GM12878 (cell line): ENCODE results near the gene ADAMTS4. TPM values are rescaled to one million over a fixed set of nuclear protein-coding genes. Genes with fewer than 3 reads are reported as not detected.

Experiments used
- ATAC-seq: fragments of 200-7000 bp; cut with Tn5 transposase; 3 replicates; pipeline ENCODE4 v1.9.1; 2020; ENCODE audit warnings: mild to moderate bottlenecking, moderate library complexity
- BruUV-seq: library from RNA; stranded (reverse); fragments of 400-500 nt; replicated peaks from 2 replicates; lab custom pipeline; 2021; lab: Mats Ljungman, UMichigan
- CTCF ChIA-PET: fragments of 300-600 bp; sonication (Branson Sonifier 250); formaldehyde crosslinking; extraction: SDS; loops from one replicate; lab custom pipeline; 2021; ENCODE audit warnings: inconsistent platforms; lab: Yijun Ruan, JAX
- POLR2A ChIA-PET: fragments of 350-600 bp; formaldehyde crosslinking; extraction: SDS; loops from one replicate; lab custom pipeline; 2021; ENCODE audit warnings: inconsistent platforms; lab: Charles Lee
- RAD21 ChIA-PET: fragments of 300-600 bp; sonication (Branson Sonifier 250); formaldehyde crosslinking; loops from one replicate; lab custom pipeline; 2023; ENCODE audit warnings: antibody characterized with exemption; ENCODE audit not compliant: unreplicated experiment; lab: Charles Lee
- SMC1A ChIA-PET: fragments of 300-600 bp; sonication (Branson Sonifier 250); formaldehyde crosslinking; loops from one replicate; lab custom pipeline; 2023; ENCODE audit not compliant: unreplicated experiment, uncharacterized antibody; lab: Charles Lee
- DNase-seq: peaks from one replicate; pipeline ENCODE4 v3.0.0-alpha.2; 2011; ENCODE audit warnings: low read depth, low spot score
- FAIRE-seq: peaks from 3 replicates; lab custom pipeline; 2011; peaks lifted over from hg19 to GRCh38; lab: Jason Lieb, UNC
- H2AFZ ChIP-seq: 2 replicates; pipeline ENCODE4 v1.6.0; 2011; ENCODE audit warnings: low read depth, low read length, control low read depth; ENCODE audit not compliant: control insufficient read depth
- H3K27ac ChIP-seq: 2 replicates; pipeline ENCODE4 v1.5.1; 2011; ENCODE audit warnings: control low read depth; ENCODE audit not compliant: control insufficient read depth, insufficient read depth
- H3K27me3 ChIP-seq, 2 experiments: replicated peaks in 1 of 2; 2 replicates each; pipeline versions ENCODE4 v1.6.0 to v1.6.1; 2011; ENCODE audit warnings: low read length in 1 of 2; ENCODE audit not compliant: control insufficient read depth in 2 of 2, insufficient read depth in 2 of 2
- H3K36me3 ChIP-seq, 2 experiments: 2 replicates each; pipeline ENCODE4 v1.5.1; 2011; ENCODE audit warnings: low read length in 1 of 2; ENCODE audit not compliant: control insufficient read depth in 2 of 2, insufficient read depth in 2 of 2
- H3K4me1 ChIP-seq: 2 replicates; pipeline ENCODE4 v1.6.1; 2011; ENCODE audit warnings: mild to moderate bottlenecking, low read length, moderate library complexity, mixed read lengths; ENCODE audit not compliant: control insufficient read depth, insufficient read depth
- H3K4me2 ChIP-seq: 2 replicates; pipeline ENCODE4 v1.6.0; 2011; ENCODE audit warnings: control low read depth; ENCODE audit not compliant: control insufficient read depth, insufficient read depth
- H3K4me3 ChIP-seq: fragments of 200-600 bp; sonication (generic); 2 replicates; pipeline ENCODE4 v1.5.1; 2016
- H3K79me2 ChIP-seq: 2 replicates; pipeline ENCODE4 v1.6.0; 2011; ENCODE audit warnings: low read length; ENCODE audit not compliant: control insufficient read depth, insufficient read depth
- H3K9ac ChIP-seq: 2 replicates; pipeline ENCODE4 v1.8.0; 2011; ENCODE audit warnings: low read length, control low read depth, mixed read lengths; ENCODE audit not compliant: control insufficient read depth, insufficient read depth
- H3K9me3 ChIP-seq: replicated peaks from 3 replicates; pipeline ENCODE4 v1.5.1; 2011; ENCODE audit warnings: mild to moderate bottlenecking, low read length; ENCODE audit not compliant: control insufficient read depth, insufficient read depth
- H4K20me1 ChIP-seq: 2 replicates; pipeline ENCODE4 v1.6.0; 2011; ENCODE audit not compliant: control insufficient read depth, insufficient read depth
- CHD2 ChIP-seq: IDR thresholded peaks from 2 replicates; pipeline ENCODE4 v1.6.1; 2011; ENCODE audit warnings: low read depth, low read length, improper control_type of control experiment, borderline replicate concordance
- ETV6 ChIP-seq, 2 experiments: fragments of 450-650 bp in 1 of 2; IDR thresholded peaks in 1 of 2; conservative IDR thresholded peaks in 1 of 2; 2 replicates each; pipeline ENCODE4 v1.6.1; 2014; ENCODE audit warnings: antibody characterized with exemption in 1 of 2, borderline replicate concordance in 1 of 2, low read depth in 1 of 2, mild to moderate bottlenecking in 1 of 2, moderate library complexity in 1 of 2
- HDAC2 ChIP-seq: fragments of 200-600 bp; sonication (generic); IDR thresholded peaks from 2 replicates; pipeline ENCODE4 v1.6.1; 2017
- IRF3 ChIP-seq: fragments of 450-650 bp; IDR thresholded peaks from 2 replicates; pipeline ENCODE4 v1.6.1; 2014; ENCODE audit warnings: mild to moderate bottlenecking
- MLLT1 ChIP-seq: fragments of 450-650 bp; IDR thresholded peaks from 2 replicates; pipeline ENCODE4 v1.6.1; 2016; ENCODE audit warnings: mild to moderate bottlenecking
- NRF1 ChIP-seq: conservative IDR thresholded peaks from 2 replicates; pipeline ENCODE4 v1.6.1; 2011; ENCODE audit warnings: mild to moderate bottlenecking, low read depth, low read length, improper control_type of control experiment
- POLR2A ChIP-seq: IDR thresholded peaks from 2 replicates; pipeline ENCODE4 v1.6.1; 2011; ENCODE audit warnings: low read depth, mild to moderate bottlenecking, low read length
- SP1 ChIP-seq: IDR thresholded peaks from one replicate; pipeline ENCODE4 v1.6.1; 2011; ENCODE audit warnings: low read depth, low read length
- ZBTB33 ChIP-seq: fragments of 450-650 bp; IDR thresholded peaks from 2 replicates; pipeline ENCODE4 v1.6.1; 2017; ENCODE audit warnings: mild to moderate bottlenecking
- ZNF207 ChIP-seq: fragments of 450-650 bp; IDR thresholded peaks from 2 replicates; pipeline ENCODE4 v1.6.1; 2014; ENCODE audit warnings: antibody characterized with exemption, mild to moderate bottlenecking, borderline replicate concordance
- WGBS: methylation state at CpG from one replicate; pipeline ENCODE4 v1.1.6; 2016; ENCODE audit warnings: low lambda C conversion rate; ENCODE audit not compliant: insufficient replicate concordance, insufficient coverage; ENCODE audit errors: missing lambda C conversion rate; 5-methylcytosine and 5-hydroxymethylcytosine counted together
- in situ Hi-C: fragments of 300-500 bp; cut with MboI; formaldehyde crosslinking; loops from 9 replicates; pipeline ENCODE4 v1.14.3; 2018; ENCODE audit warnings: mixed read lengths
- intact Hi-C: fragments of 100-400 bp; cut with micrococcal nuclease; formaldehyde crosslinking; loops from one replicate; pipeline ENCODE4 v1.14.2; 2022; ENCODE audit not compliant: unreplicated experiment
- polyA plus RNA-seq, 11 experiments: library from polyadenylated mRNA; depleted of rRNA in 4 of 11; unstranded in 6 of 11; stranded (reverse) in 5 of 11; fragments of >200 nt; fragmentation: Nextera tagmentation in 4 of 11; fragmentation: Illumina TruSeq in 1 of 11; extraction: Ambion mirVana in 4 of 11; extraction: Trizol in 1 of 11; gene quantifications; 1 replicate in 1 of 11; 2 replicates in 10 of 11; pipeline versions ENCODE4 v1.2.1 to v1.2.3, GENCODE V29; 2011 to 2016; ENCODE audit warnings: inconsistent platforms in 2 of 11, missing spikeins in 2 of 11, low read depth in 1 of 11
- total RNA-seq, 4 experiments: library from RNA; depleted of rRNA in 3 of 4; stranded (reverse); fragments of >200 nt in 3 of 4; fragmentation: Illumina TruSeq in 1 of 4; extraction: Trizol in 1 of 4; gene quantifications; 2 replicates each; pipeline versions ENCODE4 v1.2.1 to v1.2.3, GENCODE V29; 2013 to 2021

The ADAMTS4 gene
- total and polyA plus RNA-seq, 10 of the 15 experiments (the other 5 are each of a cell fraction or from before 2014, with no cell fraction given) = 0.01 to 0.13 (median 0.05) TPM; not detected in 2

- TF ChIP-seq POLR2A (no peak), NRF1 (no peak), CHD2 (no peak), ZNF207 (no peak), SP1 (no peak), ETV6 (conservative IDR thresholded peaks at IDR 0.05 in 1 of 2, IDR thresholded peaks at IDR 0.05 in 1 of 2; ENCODE audit: borderline replicate concordance in 1 of 2, low read depth in 1 of 2) (no peak), HDAC2 (no peak)
Measured at GRCh38 chr1:161179698-161180097, 19.2 kb downstream of the ADAMTS4 start (continued).

- SMC1A ChIA-PET = interaction anchor here (1.0 to 1.9 kb wide), 3 partner anchors 8 to 23 kb away, joined by 3 to 10 read pairs (median 5); partner anchors contain the start of gene PPOX
- FAIRE-seq = no peak
Measured at GRCh38 chr1:161177936-161178244, 21.0 kb downstream of the ADAMTS4 start.

More at GRCh38 chr1:161177936-161178244, 21.0 kb downstream of the ADAMTS4 start:
- ATAC-seq = no peak
- H2AFZ ChIP-seq = peak overlapping the region; percentile 55
- POLR2A ChIA-PET = interaction anchor here (1.0 kb wide), 1 partner anchor 12 kb away, joined by 7 read pairs; the partner anchor contains the start of gene PPOX
- no TSS peak for BruUV-seq
- TF ChIP-seq IRF3 (no peak), ZBTB33 (peak; percentile 95), MLLT1 (peak; percentile 93; the same call in 1 of the 2 replicates)
- TF ChIP-seq, all 136 proteins: peak for 2
- intact Hi-C loops = no loop called here
- peak overlapping the region; percentile 87 for H3K27ac ChIP-seq
- peak overlapping the region; percentile 87 for H3K4me2 ChIP-seq
- DNase-seq = no peak
- WGBS = 88% methylated on average over 9 of the region's 9 CpGs
- ChIA-PET RAD21 (interaction anchor here (1.0 to 2.9 kb wide), 3 partner anchors 12 to 48 kb away, joined by 4 to 21 read pairs (median 6); partner anchors contain the start of genes PPOX and TOMM40L), CTCF (interaction anchor here (0.6 to 3.7 kb wide), 4 partner anchors 8 to 106 kb away, joined by 3 to 44 read pairs (median 7); partner anchors contain the start of genes PPOX and TOMM40L)
- in situ Hi-C loops = no loop called here
- H3K9ac ChIP-seq = peak overlapping the region; percentile 69; the same call in 1 of the 2 replicates
- peak overlapping the region; percentile 90; the same call in 1 of the 2 replicates for H3K4me3 ChIP-seq
- H4K20me1 ChIP-seq = no peaks in the 10 kb centered on the region
- H3K9me3 ChIP-seq = no peaks in the 10 kb centered on the region
- H3K79me2 ChIP-seq = peaks cover 25% of the 10 kb centered on the region
- H3K27me3 ChIP-seq = no peaks in the 10 kb centered on the region
- peaks cover 5 to 21% of the 10 kb centered on the region in 2 experiments for H3K36me3 ChIP-seq
- H3K4me1 ChIP-seq = peaks cover 38% of the 10 kb centered on the region
